ENCODE data around the gene CPSF4. TPM values are rescaled to one million over a fixed set of nuclear protein-coding genes. Genes with fewer than 3 reads are reported as not detected.
A peak's percentile ranks its signal among the peaks of the same experiment; 100 is the strongest.

CPSF4 gene
- total RNA-seq, 1 donor = 101 TPM

DNA sequence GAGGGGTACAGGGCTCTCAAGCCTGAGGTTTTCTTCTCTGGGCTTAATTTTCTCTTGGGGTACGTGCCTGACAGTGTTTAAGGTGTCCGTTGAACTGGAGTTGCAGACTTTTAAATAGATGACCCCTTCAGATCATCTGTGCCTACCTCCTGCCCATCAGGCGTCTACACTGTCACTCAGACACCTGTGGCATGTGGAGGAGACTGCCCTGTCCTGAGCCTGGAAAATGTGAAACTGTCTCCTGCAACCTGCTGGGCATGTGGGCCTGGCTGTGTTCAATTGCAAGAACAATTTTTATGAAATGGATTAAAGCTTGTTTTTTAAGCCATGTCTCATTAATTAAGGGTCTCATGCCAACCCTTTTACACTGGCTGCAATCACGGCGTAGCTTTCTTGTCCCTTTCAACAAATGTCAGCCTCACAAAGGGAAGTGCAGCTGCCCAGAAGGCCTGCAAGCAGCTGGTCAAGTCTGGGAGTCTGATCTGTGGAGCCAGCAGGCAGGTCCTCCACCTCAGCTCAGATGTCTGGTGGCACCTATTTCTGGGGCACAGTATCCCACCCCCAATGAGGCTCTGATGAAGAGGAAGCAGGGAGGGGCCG is 18.4 kb downstream of the CPSF4 start:
- Histone ChIP-seq H3K27me3 (ENCODE audit: insufficient read depth, low read length) (no peaks in the 10 kb centered on the region), H3K4me2 (ENCODE audit: insufficient read depth, low read length) (no peak overlapping the region), H2AFZ (ENCODE audit: low read length) (no peak overlapping the region), H3K4me1 (ENCODE audit: insufficient read depth, low read length) (no peaks in the 10 kb centered on the region), H3K36me3 (ENCODE audit: insufficient read depth, low read length) (peaks cover 71% of the 10 kb centered on the region), H3K27ac (ENCODE audit: low read depth, low read length) (no peak overlapping the region), H4K20me1 (ENCODE audit: insufficient read depth, low read length) (peaks cover 32% of the 10 kb centered on the region), H3K9me3 (ENCODE audit: low read depth, low read length) (no peaks in the 10 kb centered on the region), H3K4me3 (ENCODE audit: insufficient read depth, low read length) (no peak overlapping the region), H3K79me2 (ENCODE audit: insufficient read depth, low read length) (peaks cover 90% of the 10 kb centered on the region)
- TF ChIP-seq, protein P1, sequence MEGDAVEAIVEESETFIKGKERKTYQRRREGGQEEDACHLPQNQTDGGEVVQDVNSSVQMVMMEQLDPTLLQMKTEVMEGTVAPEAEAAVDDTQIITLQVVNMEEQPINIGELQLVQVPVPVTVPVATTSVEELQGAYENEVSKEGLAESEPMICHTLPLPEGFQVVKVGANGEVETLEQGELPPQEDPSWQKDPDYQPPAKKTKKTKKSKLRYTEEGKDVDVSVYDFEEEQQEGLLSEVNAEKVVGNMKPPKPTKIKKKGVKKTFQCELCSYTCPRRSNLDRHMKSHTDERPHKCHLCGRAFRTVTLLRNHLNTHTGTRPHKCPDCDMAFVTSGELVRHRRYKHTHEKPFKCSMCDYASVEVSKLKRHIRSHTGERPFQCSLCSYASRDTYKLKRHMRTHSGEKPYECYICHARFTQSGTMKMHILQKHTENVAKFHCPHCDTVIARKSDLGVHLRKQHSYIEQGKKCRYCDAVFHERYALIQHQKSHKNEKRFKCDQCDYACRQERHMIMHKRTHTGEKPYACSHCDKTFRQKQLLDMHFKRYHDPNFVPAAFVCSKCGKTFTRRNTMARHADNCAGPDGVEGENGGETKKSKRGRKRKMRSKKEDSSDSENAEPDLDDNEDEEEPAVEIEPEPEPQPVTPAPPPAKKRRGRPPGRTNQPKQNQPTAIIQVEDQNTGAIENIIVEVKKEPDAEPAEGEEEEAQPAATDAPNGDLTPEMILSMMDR (IDR thresholded peaks at IDR 0.05; ENCODE audit: extremely low read depth, low read depth, low read length) = no peak
- peak; percentile 66 for DNase-seq (ENCODE audit: insufficient read length, low spot score, missing footprints)

DNA sequence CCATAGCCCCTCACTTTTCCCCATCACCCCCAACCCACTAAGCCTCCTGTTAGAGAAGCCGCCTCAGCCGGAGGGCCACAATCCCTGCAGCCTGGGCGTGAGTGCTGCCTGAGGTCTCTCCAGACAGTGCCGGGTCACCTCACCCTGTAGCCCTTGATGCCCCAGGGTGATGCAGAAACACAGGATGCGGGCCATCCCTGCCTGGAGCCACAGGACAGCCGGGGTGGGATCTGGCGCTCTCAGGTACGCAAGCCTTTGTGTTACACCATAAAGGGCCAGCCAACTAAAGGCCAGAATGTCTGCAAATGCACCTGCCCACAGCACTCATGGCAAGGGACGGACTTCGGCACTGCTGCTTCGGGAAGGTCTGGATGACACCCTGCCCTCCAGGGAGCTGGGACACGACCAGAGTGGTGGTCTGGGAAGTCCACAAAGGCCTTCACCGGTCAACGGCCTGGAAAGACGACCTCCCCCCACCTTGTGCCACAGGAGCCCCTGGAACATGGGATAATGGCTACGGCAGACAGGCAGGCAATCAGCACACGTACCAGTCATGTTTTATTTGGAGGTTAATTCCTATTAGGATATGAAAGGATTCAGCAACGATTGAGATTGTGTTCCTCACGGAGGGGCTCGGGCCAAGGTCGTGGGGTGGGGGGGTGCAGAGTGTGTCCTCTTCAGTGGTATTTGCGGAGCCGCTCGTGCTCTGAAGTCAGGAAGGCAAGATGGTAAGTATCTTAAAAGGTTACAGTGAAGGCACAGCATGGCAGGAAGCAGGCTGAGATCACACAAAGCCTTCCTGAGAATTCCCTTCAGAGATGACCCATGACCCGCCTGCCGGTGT is 19.1 kb downstream of the CPSF4 start:
- Histone ChIP-seq H2AFZ (ENCODE audit: low read length) (no peak overlapping the region), H3K27ac (ENCODE audit: low read depth, low read length) (no peak overlapping the region), H3K4me2 (ENCODE audit: insufficient read depth, low read length) (no peak overlapping the region), H3K9me3 (ENCODE audit: low read depth, low read length) (no peaks in the 10 kb centered on the region), H3K27me3 (ENCODE audit: insufficient read depth, low read length) (no peaks in the 10 kb centered on the region), H4K20me1 (ENCODE audit: insufficient read depth, low read length) (peaks cover 35% of the 10 kb centered on the region), H3K36me3 (ENCODE audit: insufficient read depth, low read length) (peaks cover 77% of the 10 kb centered on the region), H3K79me2 (ENCODE audit: insufficient read depth, low read length) (peaks cover 94% of the 10 kb centered on the region), H3K4me3 (ENCODE audit: insufficient read depth, low read length) (no peak overlapping the region), H3K4me1 (ENCODE audit: insufficient read depth, low read length) (no peaks in the 10 kb centered on the region)
- peak; percentile 43 for DNase-seq (ENCODE audit: insufficient read length, low spot score, missing footprints)
- TF ChIP-seq, protein P1 (IDR thresholded peaks at IDR 0.05; ENCODE audit: extremely low read depth, low read depth, low read length) = no peak

DNA sequence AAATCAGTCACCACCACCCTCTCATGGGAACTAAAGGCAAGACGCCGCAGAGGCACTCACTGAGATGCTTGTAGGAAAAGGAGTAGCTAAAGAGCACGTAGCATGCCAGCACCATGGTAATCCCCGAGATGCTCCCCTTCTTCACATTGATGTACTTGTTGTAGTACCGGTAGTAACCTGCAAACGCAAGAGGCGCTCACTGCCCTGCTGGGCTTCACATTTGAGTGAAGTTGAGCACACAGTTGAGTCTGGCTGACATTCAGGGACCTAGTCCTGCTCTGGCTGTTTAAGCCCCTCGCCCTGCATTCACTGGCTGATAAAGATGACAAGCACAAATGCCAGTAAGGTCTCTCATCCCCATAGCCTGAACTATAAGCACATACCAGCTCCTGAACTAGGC is 20.3 kb downstream of the CPSF4 start:
- H2AFZ ChIP-seq (ENCODE audit: low read length) = no peak overlapping the region
- no peak overlapping the region for H3K4me2 ChIP-seq (ENCODE audit: insufficient read depth, low read length)
- H3K36me3 ChIP-seq (ENCODE audit: insufficient read depth, low read length) = peaks cover 71% of the 10 kb centered on the region
- peaks cover 99% of the 10 kb centered on the region for H3K79me2 ChIP-seq (ENCODE audit: insufficient read depth, low read length)
- peak; percentile 11 for DNase-seq (ENCODE audit: insufficient read length, low spot score, missing footprints)
- H3K27ac ChIP-seq (ENCODE audit: low read depth, low read length) = no peak overlapping the region
- H3K27me3 ChIP-seq (ENCODE audit: insufficient read depth, low read length) = no peaks in the 10 kb centered on the region
- peaks cover 40% of the 10 kb centered on the region for H4K20me1 ChIP-seq (ENCODE audit: insufficient read depth, low read length)
- H3K4me1 ChIP-seq (ENCODE audit: insufficient read depth, low read length) = no peaks in the 10 kb centered on the region
- TF ChIP-seq, protein P1 (IDR thresholded peaks at IDR 0.05; ENCODE audit: extremely low read depth, low read depth, low read length) = peak; percentile 43
- H3K4me3 ChIP-seq (ENCODE audit: insufficient read depth, low read length) = no peak overlapping the region
- H3K9me3 ChIP-seq (ENCODE audit: low read depth, low read length) = no peaks in the 10 kb centered on the region

DNA sequence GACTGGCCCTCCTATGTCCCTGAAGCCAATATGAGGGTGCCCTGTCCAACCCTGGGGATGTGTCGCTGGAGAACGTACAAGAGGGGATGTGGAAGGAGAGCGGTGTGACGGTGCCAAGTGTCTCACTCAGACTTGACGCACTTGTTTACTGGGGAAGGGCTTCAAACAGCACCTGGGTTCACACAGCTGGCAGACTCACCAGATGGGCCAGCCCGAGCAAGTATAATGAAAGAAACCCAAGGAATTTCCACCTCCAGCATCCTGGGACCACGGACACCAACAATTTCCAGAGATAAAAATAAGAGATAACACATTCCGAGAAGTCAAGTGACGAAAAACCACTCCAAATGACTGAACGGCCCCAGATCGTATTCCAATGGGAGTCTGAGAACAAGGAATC is 21.9 kb downstream of the CPSF4 start:
- no peaks in the 10 kb centered on the region for H3K27me3 ChIP-seq (ENCODE audit: insufficient read depth, low read length)
- no peaks in the 10 kb centered on the region for H3K9me3 ChIP-seq (ENCODE audit: low read depth, low read length)
- H3K4me1 ChIP-seq (ENCODE audit: insufficient read depth, low read length) = peaks cover 9% of the 10 kb centered on the region
- H3K36me3 ChIP-seq (ENCODE audit: insufficient read depth, low read length) = peaks cover 58% of the 10 kb centered on the region
- no peak for DNase-seq (ENCODE audit: insufficient read length, low spot score, missing footprints)
- H3K4me2 ChIP-seq (ENCODE audit: insufficient read depth, low read length) = no peak overlapping the region
- H3K4me3 ChIP-seq (ENCODE audit: insufficient read depth, low read length) = no peak overlapping the region
- H3K79me2 ChIP-seq (ENCODE audit: insufficient read depth, low read length) = peaks cover 98% of the 10 kb centered on the region
- TF ChIP-seq, protein P1 (IDR thresholded peaks at IDR 0.05; ENCODE audit: extremely low read depth, low read depth, low read length) = no peak
- no peak overlapping the region for H3K27ac ChIP-seq (ENCODE audit: low read depth, low read length)
- H2AFZ ChIP-seq (ENCODE audit: low read length) = no peak overlapping the region
- peaks cover 40% of the 10 kb centered on the region for H4K20me1 ChIP-seq (ENCODE audit: insufficient read depth, low read length)
